GM18505 (cell line): Measurements from ENCODE around the gene PCDHGB7.
"Not testable (repeated sequence)": the region's sequence is repeated elsewhere in the genome, so short reads cannot be mapped to it uniquely, and the experiment has no call there.

Experiments
- ATAC-seq: cut with Tn5 transposase; IDR thresholded peaks from one replicate; pipeline ENCODE4 v1.9.1; 2021; ENCODE audit not compliant: unreplicated experiment
- POLR2A ChIP-seq: IDR thresholded peaks from 4 replicates; pipeline ENCODE4 v1.6.1; 2011; ENCODE audit warnings: borderline replicate concordance; ENCODE audit not compliant: insufficient read depth, insufficient read length; ENCODE audit errors: extremely low read depth

Gene PCDHGB7

GRCh38 chr5:141430332-141431113 lies 13.0 kb downstream of the PCDHGB7 start, which contains the start of gene PCDHGA12:
Gene PCDHGA12, plus strand, starts transcription at chr5:141430507. Its CDS starts 253 bp downstream, at chr5:141430760.
- ATAC-seq: peak; percentile 92

GRCh38 chr5:141431286-141431685 lies 13.8 kb downstream of the PCDHGB7 start:
- ATAC-seq: peak; percentile 46
- TF ChIP-seq POLR2A: no peak

More at GRCh38 chr5:141430332-141431113, 13.0 kb downstream of the PCDHGB7 start, which contains the start of gene PCDHGA12:
- no peak for TF ChIP-seq POLR2A

GRCh38 chr5:141432308-141432707 lies 14.8 kb downstream of the PCDHGB7 start:
- not testable (repeated sequence) for ATAC-seq

GRCh38 chr5:141432726-141433125 lies 15.2 kb downstream of the PCDHGB7 start:
- not testable (repeated sequence) for ATAC-seq

- no peak for TF ChIP-seq POLR2A
Measured at GRCh38 chr5:141434006-141434405, 16.5 kb downstream of the PCDHGB7 start.

GRCh38 chr5:141437221-141437620 lies 19.7 kb downstream of the PCDHGB7 start:
- no peak for ATAC-seq
- no peak for TF ChIP-seq POLR2A

More at GRCh38 chr5:141434006-141434405, 16.5 kb downstream of the PCDHGB7 start:
- no peak for ATAC-seq

- no peak for TF ChIP-seq POLR2A
- ATAC-seq: no peak
Measured at GRCh38 chr5:141439411-141440141, 22.1 kb downstream of the PCDHGB7 start.

- TF ChIP-seq POLR2A: no peak
- ATAC-seq: no peak
Measured at GRCh38 chr5:141440341-141440740, 22.9 kb downstream of the PCDHGB7 start.

- no peak for ATAC-seq
- no peak for TF ChIP-seq POLR2A
Measured at GRCh38 chr5:141441571-141442170, 24.2 kb downstream of the PCDHGB7 start.

GRCh38 chr5:141465351-141465750 lies 47.9 kb downstream of the PCDHGB7 start:
- TF ChIP-seq POLR2A: no peak
- no peak for ATAC-seq
